ENCODE results near the gene SPDYE4.

GRCh38 chr17:8781776-8782175 lies 23.4 kb upstream of the SPDYE4 start:
- TF ChIP-seq POLR2A (IDR thresholded peaks at IDR 0.05), result no peak
- no peak for TF ChIP-seq CTCF (IDR thresholded peaks at IDR 0.05 in 4 of 5, conservative IDR thresholded peaks at IDR 0.05 in 1 of 5)
